ENCODE measurements around the gene CLCN1.

DNA sequence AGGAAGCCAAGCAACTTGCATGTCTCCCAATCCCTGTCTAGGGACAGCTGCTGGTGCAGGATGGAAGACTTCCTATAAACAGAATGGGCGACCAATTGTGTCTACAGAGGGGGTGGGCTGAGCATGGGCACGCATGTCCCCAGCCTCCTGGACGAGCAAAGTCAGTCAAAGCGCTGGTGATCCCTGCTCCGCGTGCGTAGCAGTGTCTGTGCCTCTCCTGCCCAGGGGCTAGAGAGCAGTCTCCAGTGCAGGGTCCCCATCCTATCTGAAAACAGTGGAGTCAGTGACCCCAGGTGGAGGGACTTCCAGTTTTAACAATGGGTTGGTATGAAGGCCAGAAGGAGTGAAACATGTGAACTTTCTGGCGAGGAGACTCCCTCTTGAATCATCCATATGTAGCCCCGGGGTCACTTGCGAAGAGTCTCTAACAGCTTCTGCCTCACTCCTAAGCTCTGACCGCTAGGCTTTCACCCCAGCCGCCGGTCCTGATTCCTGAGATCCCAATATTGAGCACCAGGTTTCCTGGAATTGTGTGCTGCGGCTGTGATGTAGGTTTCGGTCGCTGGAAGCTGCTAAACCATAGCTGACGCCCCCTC lies 28.5 kb upstream of the CLCN1 start:
- TF ChIP-seq, protein P1, sequence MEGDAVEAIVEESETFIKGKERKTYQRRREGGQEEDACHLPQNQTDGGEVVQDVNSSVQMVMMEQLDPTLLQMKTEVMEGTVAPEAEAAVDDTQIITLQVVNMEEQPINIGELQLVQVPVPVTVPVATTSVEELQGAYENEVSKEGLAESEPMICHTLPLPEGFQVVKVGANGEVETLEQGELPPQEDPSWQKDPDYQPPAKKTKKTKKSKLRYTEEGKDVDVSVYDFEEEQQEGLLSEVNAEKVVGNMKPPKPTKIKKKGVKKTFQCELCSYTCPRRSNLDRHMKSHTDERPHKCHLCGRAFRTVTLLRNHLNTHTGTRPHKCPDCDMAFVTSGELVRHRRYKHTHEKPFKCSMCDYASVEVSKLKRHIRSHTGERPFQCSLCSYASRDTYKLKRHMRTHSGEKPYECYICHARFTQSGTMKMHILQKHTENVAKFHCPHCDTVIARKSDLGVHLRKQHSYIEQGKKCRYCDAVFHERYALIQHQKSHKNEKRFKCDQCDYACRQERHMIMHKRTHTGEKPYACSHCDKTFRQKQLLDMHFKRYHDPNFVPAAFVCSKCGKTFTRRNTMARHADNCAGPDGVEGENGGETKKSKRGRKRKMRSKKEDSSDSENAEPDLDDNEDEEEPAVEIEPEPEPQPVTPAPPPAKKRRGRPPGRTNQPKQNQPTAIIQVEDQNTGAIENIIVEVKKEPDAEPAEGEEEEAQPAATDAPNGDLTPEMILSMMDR (IDR thresholded peaks at IDR 0.05): no peak
- no peak for TF ChIP-seq POLR2A (IDR thresholded peaks at IDR 0.05)
